GM19395 (cell line): ENCODE measurements around the gene P4HA1.
A peak's percentile ranks its signal among the peaks of the same experiment; 100 is the strongest.

Experiments
- ATAC-seq: cut with Tn5 transposase; IDR thresholded peaks from one replicate; pipeline ENCODE4 v1.9.1; 2021; ENCODE audit warnings: mild to moderate bottlenecking, moderate library complexity; ENCODE audit not compliant: unreplicated experiment

Gene P4HA1

DNA sequence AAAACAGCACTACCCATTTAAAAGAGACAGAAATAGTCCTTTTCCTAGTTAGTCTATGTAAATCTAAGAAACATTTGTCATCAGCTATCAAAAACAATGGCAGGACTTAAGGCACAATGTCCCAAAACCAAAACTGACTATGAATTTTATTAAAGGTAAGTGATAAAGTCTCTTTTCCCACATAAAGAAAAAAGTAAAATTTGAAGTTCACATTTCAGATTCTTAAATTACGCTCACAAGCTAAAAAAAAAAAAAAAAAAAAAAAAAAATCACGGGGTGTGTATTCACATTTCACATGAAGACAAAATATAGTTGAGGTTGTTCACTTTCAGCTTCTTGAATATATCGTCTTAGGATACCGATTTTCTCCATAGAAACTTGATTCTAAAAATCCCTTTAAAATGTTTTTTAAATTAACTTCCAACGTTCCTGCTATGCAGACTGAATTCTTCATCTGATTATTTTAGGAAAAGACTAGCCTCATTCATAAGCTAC lies 1.6 kb downstream of the P4HA1 start:
- no peak for ATAC-seq

DNA sequence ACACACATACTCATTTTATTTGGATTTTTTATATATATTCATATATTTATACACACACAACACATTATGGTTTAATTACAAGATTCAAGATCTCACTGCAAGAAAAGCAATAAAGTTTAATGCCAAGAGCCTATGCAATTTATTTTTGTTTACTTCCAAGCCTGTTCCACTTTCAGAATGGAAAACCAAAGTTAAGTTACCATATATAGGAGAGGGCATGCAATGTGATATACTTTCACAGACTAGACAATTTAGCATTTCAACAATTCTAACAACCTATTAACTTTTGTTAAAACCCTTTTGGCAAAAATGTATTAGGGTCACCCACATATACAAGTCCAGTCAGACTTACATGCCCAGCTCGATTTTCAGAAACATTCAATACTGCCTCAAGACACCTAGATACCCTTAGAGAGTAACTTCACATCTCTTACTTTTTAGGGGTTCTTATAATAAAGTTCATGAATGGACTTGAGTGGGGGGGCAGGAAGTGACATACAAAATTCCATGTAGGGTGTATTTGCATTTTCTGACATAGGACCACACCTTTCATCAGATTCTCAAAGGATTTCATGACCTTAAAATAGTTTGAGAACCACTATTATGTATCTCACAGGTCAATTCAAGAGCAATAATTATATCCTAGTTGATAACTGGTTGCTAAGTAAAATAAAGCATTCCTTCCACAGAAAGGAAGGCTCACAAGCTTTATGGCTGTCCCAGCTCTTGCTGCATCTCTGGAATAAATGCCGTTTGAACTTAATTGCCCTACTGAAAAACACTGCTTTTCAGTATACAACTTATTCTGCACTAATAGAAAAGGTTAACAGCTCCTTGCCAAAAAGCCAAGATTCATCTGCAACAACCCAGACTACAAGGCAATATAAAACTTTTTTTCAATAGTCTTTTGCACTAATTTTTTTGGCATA lies 2.5 kb downstream of the P4HA1 start:
- no peak for ATAC-seq

DNA sequence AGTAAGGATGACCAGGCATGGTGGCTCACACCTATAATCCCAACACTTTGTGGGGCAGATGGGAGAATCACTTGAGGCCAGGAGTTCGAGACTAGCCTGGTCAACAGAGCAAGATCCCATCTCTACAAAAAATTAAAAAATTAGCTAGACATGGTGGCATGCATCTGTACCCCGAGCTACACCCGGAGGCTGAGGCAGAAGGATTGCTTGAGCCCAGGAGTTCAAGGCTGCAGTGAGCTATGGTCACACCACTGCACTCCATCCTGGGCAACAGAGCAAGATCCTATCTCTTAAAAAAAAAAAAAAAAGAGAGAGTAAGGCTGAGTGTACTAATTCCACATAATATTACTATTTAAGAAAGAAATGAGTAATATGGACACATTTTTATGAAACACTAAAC lies 3.8 kb downstream of the P4HA1 start:
- ATAC-seq = no peak

DNA sequence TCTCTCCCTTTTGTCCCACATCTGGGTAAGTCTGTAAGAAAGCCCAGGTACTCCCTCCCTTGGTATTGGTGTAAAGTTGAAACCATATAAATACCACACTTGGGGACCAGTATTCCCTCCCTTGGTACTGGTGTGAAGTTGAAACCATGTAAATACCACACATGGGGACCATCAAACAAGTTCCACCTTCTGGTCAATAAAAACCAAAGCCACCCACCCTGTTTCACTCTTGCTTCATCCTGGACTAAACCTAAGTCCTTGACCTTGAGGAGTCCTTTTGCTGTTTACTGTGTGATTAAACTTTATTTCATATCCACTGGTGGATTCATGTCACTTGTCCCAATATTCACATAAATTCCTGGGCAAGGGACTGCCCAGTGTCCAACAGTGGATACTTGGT lies 8.4 kb downstream of the P4HA1 start:
- no peak for ATAC-seq

DNA sequence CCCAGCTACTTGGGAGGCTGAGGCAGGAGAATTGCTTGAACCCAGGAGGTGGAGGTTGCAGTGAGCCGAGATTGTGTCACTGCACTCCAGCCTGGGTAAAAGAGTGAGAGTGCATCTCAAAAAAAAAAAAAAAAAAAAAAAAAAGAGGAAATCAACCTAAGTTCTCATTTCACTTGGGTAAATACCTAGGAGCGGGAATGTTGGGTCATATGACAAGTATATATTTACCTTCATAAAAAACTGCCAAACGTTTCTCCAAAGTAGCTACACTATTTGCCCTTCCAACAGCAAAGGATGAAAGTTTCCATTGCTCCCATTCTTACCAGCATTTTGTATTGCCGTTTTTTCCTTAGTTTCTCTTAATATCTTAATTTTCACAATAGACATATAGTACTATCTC lies 9.8 kb downstream of the P4HA1 start:
- no peak for ATAC-seq

DNA sequence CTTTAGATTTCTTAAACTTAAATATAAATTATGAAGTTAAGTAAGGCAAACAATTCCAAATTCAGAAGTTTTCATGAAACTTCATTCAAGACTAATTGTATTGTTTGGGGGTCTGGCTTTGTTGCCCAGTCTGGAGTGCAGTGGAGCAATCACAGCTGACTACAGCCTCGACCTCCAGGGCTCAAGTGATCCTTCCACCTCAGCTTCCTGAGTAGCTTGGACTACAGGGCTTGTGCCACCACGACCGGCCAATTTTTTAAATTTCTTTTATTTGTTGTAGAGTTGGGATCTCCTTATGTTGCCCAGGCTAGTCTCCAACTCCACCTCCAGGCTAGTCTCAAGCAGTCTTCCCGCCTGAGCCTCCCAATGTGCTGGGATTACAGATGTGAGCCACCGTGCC lies 12.5 kb downstream of the P4HA1 start:
- no peak for ATAC-seq

DNA sequence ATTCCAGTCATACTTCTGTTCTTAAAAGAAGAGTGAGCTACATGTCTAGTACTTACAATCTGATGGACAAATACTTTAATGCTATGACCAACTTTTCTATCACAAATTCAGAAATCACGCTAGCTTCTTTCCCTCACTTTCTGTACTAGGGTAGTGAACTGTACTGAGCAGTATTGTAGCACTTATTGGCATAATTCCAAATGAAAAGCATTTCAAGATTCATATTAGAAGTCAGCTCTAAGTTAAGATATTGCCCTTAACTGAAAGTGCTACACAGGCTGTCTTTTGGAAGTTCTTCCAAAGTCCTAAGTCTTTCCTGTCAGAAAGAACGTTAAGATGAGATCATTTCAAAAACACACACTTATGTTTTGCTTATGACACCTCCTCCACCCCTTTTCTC lies 13.4 kb downstream of the P4HA1 start:
- ATAC-seq = no peak

DNA sequence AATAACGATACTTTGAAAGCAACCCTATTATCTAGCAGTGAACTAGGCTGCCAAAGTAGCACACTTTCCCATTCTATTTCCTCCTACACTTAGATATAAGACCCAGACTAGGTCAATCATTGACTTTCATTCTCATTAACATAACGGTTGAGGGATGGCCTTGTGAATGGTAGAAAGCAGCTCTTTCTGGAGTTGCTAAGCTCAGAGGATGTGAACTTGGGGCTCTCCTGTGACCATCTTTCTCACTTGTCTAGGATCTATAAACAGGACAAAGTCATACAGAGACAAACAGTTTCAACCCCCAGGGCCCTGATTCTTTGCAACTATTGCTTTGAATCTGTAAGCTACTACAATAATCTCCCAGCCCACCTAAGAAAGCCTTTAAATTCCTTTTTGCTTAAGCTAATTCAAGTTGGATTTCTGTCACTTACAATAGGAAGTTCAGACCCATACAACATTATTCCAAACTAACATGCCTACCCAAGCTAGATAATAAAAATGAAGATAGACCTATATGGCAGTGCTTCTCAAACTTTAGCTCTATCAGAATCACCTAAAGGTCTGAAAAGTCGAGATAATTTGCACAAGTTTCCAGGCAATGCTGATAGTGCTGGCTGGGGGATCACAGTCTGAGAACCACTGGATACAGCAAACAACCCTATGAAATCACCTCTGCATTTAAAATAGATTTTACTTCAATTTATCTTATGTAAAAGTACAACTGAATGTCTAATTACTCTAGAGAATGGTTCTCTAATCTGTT lies 16.7 kb downstream of the P4HA1 start:
- ATAC-seq = peak; percentile 84

DNA sequence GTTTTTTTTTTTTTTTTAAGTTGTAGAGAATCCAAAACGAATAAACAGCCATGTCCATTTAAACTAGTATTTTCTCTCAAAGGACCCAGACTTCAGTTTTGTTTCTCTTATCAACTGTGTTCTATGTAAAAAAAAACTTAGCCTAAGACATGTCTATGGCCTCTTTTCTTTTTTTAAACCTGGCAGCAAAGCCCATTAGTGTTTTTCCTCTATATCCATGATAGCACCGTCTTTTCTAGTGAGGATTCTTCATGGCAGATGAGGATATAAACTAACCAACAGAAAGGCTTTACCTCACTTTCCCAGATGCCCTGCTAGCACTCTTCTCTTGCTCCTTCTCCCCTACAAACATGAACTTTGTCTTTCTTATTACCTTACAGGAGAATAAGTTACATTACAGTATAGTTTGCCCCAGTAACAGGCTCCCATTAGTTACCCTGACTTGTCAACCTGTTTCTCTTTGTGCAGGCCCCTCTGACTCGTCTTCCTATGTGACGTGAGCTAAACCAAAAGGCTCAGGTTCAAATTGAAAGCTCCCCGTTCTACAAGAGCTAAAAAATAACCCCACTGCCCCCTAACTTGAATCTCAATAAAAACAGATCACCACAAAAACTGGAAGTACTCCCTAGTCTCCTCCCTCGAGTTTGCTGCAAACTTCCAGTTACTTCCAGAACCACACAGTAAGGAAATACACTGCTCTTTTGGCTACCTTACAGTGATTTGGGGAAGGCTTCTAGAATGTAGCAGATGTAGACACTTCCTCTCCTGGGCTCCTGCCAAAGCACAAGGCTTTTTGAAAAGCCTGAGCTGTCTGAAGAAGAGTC lies 20.1 kb downstream of the P4HA1 start:
- no peak for ATAC-seq

DNA sequence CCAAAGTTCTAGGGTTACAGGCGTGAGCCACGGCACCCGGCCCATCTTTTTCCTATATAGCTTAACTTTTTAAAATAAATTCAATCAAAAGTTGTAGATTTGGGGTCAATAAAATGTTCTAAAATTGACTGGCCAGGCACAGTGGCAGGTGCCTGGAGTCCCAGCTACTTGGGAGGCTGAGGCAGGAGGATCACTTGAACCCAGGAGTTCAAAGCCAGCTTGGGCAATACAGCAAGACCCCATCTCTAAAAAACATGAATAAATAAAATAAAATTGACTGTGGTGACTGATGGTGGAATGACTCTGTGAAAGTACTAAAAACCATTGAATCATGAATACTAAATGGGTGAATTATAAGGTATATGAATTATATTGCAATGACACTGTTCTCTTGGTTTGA lies 20.8 kb downstream of the P4HA1 start:
- ATAC-seq = no peak

DNA sequence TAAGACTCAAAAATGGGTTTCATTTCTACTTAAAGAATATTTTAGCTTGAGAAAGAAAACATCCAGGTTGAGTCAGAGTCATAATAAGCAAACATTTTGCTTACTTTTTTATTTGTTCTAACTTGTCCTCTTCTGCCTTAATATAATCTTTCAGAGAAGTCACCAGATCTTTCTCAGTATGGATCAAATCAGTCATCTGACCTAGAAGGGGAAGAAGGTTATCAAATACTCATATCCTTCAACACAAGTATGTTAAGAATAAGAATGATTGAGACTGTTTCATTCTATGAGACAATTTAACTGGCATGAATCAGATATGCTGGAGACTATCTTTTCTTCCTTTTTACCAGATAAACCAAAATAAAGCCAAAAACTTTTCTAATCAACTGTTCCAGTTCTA lies 23.0 kb downstream of the P4HA1 start:
- ATAC-seq = no peak

DNA sequence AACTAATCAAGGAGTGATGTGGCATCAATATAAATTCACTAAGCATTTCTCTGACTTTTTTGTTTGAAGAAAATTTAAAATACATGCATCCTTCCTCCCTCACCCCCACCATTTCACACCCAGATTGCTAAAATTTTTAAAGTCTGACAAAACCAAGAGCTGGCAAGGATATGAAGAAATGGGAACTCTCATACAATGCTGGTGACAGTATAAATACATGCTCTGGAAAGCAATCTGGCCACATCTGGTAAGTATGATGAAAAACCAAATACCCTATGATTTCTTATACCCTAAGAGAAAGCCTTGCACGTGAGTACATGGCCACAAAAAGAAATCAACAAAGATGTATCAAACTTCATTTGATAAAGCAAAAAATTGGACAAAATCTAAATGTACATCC lies 31.2 kb downstream of the P4HA1 start:
- ATAC-seq = no peak

DNA sequence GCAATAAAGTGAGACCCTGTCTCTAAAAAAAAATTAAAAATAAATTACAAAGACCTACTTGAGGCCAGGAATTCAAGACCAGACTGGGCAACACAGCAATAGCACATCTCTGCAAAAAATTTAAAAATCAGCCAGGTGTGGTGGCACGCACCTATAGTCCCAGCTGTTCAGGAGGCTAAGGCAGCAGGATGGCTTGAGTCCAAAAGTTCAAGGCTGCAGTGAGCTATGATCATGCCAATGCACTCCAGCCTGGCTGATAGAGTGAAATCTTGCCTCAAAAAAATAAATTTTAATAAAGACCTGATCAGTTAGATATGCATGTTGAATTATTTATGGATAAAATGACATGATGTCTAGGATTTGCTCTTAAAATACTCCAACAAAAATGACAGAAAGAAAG lies 34.9 kb downstream of the P4HA1 start:
- ATAC-seq = no peak

DNA sequence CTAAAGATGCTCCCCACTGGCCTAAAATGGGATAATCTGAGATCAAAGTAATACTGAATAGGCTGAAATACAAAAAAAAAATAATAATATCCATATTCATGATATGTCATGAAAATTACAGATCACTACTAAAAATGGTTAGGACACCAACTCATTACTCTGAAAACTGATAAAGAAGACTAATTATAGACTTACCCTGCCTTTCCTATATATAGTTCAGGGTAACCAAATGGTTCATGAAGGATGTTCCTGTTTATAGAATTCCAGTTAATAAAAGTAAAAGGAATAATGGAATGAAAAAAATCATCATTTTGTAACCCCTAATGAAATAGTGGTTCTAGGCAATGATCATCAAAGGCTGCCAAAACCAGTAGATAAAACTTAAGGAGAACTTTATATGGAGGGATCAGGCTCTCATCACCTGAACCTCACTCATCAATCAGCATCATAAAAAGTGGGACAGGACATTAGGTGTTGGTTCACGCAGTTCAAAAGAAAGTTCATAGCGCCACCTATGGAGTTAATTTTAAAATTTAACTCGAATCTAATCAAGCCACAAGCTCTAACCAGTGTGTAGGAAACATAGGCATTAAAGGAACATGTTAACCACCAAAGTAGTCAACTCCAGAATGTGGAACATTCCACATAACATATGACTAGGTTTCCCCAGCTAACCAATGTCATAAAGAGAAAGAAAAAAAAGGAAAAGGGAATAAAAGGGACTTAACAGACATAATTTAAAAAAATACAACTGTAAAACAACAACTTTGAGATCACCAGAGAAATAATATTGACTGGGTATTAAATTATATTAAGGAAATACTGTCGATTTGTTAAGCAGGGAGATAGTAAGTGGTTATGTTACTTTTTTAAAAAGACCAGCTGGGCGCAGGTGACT lies 35.7 kb downstream of the P4HA1 start:
- ATAC-seq = no peak

DNA sequence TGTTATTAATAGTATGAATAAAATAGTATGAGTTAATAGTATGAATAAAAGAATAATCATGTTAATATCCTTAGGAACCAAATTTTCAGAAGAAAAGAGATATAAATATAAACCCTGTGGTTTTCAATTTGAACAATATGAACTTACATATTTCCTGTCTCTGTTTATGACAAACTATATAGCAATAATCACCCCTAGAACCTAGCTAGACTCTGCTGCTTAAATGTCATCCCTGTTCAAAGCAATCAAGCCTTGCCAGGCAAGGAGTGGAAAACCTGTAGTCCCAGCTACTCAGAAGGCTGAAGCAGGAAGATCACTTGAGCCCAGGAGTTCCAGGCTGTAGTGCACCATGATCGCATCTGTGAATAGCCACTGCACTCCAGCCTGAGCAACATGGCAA lies 36.5 kb downstream of the P4HA1 start:
- ATAC-seq = no peak

DNA sequence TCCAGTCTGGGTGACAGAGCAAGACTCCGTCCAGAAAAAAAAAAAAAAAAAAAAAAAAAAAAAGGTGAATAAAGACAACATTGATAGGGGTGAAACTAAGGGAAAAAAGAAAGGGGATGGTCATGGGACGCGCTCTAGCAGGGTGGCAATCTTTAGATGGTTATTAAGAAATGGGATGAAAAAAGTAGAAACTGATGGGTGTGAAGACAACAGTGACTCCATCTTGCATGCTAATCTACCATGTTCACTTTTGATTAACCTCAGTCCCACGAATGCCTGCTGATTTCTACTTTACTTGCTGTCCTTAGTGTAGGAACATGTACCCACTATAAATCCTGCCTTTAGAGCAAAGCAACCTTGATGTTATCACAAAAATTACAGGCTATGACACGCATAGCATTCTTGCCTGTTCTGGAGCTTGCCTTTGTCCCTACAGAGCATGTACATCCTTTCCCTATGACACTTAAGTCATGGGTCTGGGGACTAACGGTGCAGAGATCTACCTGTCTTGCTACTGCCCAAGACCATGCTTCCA lies 38.5 kb downstream of the P4HA1 start:
- no peak for ATAC-seq

DNA sequence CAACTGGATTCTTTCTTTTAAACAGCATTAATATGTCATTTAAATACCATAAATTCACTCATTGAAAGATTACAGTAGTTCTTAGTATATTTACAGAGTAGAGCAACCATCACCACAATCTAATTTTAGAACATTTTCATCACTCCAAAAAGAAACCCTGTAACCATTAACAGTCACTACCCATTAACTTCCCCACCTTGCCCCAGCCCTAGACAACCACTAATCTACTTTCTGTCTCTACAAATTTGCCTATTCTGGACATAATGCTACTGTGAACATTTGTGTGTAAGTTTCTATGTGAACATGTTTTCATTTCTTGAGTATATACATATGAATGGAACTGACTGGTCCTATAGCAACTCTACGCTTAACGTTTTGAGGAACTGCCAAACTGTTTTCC lies 42.4 kb downstream of the P4HA1 start:
- ATAC-seq = peak; percentile 88

DNA sequence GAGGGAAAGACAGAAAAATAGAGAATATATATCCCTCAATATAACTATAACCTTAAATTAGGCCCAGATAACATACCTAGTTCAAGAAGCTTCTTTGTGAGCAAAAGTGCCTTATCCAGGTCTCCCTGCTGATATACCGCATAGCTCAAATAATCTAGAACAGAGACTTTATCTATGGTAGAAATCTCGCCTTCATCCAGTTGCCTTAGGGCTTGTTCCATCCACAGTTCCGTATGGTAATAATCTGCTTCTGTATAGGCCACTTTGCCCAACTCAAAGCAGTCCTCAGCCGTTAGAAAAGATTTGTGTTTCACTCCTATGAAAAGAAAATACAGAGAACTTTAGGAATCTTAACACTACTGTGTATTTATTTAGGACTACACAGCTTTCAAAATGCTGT lies 43.4 kb downstream of the P4HA1 start:
- ATAC-seq = no peak

DNA sequence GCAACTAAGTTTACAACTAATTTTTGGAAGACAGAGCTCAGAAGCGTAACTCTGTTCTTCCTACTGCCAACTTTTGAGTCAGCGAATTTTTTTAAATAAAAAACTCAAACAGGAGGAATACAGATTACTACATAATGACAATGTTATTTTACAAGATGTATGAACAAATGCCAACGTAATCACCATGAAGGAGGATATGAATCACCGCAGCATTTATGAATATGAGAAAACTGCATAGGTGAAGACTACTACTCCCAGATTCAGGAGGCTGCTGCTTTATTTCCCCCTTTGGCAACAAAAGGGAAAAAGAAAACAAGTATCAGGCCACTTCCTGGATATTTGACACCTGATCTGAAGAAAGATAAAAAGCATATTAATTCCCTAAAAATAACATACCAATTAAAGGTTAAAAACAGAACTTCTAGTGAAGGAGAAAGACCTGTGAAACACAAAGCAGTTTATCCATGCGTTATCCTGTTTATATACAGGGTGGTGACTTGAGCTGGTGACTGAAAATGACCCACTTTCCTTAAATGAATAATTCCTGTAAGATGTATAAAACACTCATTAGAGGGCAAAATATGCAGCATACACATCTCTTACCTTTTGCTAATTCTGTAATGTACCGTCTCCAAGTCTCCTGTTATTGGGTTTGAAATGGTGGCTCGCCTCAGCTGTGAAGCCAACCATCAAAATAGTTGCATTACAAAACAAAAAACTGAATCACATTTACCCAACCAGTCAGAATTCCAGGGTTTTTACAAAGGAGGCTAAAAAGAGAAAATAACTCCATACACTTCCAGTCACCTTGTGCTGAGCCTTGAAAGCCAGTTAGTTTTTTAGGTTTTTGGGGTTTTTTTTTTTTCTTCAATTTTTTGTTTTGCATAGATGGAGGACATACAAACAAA lies 52.0 kb downstream of the P4HA1 start:
- ATAC-seq = no peak
